ENCODE data around the gene ERICH6B.
"Not testable (repeated sequence)": the region's sequence is repeated elsewhere in the genome, so short reads cannot be mapped to it uniquely, and the experiment has no call there.

The ERICH6B gene

DNA sequence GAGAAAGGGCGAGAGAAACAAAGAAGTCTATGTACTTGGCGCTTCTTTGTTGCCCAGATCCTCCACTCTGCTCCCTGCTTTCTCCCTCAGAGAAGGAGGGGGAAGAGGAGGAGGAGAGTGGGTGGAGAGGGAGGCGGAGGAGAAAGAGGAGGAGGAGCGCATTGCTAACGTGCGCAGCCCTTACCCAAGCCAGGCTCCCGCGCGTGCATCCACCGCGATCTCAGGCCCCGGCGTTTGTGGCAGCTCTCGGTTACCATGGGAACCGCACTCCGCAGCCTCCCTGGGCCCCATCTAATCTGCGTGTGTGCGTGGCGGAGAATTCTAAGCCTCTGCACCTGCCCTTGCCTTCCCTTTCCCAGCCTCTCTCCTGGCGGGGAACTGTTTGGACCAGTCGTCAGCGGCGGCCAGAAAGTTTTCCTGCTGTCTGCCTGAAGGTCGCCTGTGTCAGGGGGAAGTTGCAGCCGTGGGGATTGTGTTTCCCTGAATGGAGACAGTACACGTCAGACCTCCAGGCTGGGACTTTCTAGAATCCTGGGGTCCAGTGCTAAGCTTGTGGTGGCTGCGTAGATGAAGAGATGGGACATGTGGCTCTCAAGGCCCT, at the start of gene ERICH6B:
Gene ERICH6B (minus strand): TSS at position 239 of the 601 bp plus-strand sequence. CDS start 18,734 bp downstream, outside the sequence.
- DNase-seq = no peak

DNA sequence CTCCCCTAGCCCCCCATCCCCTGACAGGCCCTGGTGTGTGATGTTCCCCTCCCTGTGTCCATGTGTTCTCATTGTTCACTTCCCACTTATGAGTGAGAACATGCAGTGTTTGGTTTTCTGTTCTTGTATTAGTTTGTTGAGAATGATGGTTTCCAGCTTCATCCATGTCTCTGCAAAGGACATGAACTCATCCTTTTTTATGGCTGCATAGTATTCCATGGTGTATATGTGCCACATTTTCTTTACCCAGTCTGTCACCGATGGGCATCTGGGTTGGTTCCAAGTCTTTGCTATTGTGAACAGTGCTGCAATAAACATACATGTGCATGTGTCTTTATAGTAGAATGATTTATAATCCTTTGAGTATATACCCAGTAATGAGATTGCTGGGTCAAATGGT, 47.4 kb upstream of the ERICH6B start:
- DNase-seq = not testable (repeated sequence)

DNA sequence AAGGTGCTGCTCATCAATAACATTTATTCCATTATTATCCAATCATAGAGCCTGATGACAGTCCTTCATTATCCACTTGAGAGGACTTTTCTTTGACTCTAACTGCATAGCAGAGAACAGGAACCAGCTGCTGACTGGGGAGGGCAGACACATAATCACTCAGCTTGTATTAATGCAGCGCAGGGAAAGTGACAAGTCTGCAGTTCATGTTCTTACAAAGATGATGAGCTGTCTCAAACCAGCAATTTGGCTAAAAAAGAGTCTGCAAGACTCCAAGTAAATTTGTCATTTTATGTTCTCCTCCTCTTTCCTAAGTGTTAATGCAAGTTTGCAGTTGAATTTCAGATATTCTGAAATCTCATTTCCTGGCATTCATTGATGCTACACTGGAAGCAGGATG, 46.6 kb upstream of the ERICH6B start:
- DNase-seq = no peak

GRCh38 chr13:45660458-45660857, 44.9 kb upstream of the ERICH6B start:
- DNase-seq = not testable (repeated sequence)

GRCh38 chr13:45659536-45659935, 44.0 kb upstream of the ERICH6B start:
- no peak for DNase-seq

GRCh38 chr13:45658586-45659235, 43.2 kb upstream of the ERICH6B start:
- no peak for DNase-seq

- no peak for DNase-seq
Measured at GRCh38 chr13:45654633-45655349, 39.3 kb upstream of the ERICH6B start.

DNA sequence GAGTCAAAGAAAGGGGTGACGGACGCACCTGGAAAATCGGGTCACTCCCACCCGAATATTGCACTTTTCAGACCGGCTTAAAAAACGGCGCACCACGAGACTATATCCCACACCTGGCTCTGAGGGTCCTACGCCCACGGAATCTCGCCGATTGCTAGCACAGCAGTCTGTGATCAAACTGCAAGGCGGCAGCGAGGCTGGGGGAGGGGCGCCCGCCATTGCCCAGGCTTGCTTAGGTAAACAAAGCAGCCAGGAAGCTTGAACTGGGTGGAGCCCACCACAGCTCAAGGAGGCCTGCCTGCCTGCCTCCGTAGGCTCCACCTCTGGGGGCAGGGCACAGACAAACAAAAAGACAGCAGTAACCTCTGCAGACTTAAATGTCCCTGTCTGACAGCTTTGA, 29.7 kb upstream of the ERICH6B start:
- not testable (repeated sequence) for DNase-seq

DNA sequence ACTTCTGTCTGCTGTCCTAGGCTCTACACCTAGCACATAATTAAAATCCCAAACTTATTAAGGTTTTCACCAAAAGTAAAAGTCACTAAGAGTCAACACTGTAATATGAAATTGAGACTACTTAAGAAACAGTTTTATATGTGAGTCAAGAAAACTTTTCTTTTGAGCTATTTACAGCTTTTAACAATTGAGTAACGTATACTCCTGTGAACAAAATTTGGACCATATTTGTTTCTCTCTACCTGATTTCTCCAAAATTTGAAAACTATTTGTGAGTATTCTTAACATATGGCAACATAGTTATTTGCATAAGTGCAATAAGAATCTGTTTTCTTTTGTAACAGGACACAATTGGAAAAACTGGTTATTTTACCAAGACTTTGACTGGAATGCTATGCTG, 26.6 kb upstream of the ERICH6B start:
- not testable (repeated sequence) for DNase-seq

- DNase-seq = not testable (repeated sequence)
Measured at GRCh38 chr13:45635291-45635690, 19.8 kb upstream of the ERICH6B start.

GRCh38 chr13:45630791-45631190, 15.3 kb upstream of the ERICH6B start:
- DNase-seq = no peak

- DNase-seq = no peak
Measured at GRCh38 chr13:45629940-45630339, 14.4 kb upstream of the ERICH6B start.

GRCh38 chr13:45628094-45628493, 12.6 kb upstream of the ERICH6B start:
- no peak for DNase-seq

DNA sequence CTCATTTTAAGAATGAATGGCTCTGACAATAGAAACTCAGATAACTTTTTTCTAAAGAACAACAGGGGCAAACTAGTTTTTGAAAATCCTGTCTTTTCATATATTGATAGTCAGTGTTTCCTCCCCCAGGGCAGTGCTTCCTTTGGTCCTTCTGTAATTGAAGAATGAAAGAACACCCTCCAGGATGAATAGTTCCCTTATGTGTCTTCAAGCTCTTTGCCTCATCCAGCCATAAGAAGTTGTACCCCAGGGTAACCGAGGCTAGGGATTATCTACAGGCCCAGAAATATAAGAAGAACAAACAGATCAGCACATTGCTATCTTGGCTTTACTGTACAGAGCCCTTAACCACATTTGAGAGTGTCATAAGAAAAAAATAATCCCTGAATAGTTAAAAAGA, 12.1 kb upstream of the ERICH6B start:
- no peak for DNase-seq

- no peak for DNase-seq
Measured at GRCh38 chr13:45626731-45627374, 11.3 kb upstream of the ERICH6B start.

DNA sequence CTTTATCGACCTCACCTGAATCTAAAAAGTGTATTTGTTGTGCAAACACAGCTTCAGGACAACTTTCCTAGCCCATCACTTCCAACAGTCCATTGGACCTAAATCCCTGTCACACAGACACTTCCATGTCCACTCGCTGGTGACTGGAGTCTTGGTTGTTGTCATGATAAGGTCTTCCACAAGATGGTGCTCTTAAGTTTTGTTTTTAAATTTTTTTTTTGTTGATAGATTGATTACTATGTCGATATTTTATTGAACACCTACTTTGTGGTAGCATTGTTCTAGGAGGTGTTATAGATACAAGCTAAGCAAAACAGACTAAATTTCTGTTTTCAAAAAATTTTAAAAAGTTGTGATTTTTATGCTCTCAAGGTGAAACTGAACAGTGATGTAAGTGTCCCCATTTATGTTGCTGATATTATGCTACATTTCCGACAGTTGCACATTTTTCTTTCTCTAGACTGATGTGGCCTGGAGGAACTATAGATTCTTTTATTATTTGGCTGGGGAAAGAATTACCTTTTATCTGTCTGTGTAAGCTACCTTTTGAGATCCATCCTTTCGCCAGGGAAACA, 8.1 kb upstream of the ERICH6B start:
- DNase-seq = no peak

GRCh38 chr13:45621950-45622349, 6.4 kb upstream of the ERICH6B start:
- no peak for DNase-seq

DNA sequence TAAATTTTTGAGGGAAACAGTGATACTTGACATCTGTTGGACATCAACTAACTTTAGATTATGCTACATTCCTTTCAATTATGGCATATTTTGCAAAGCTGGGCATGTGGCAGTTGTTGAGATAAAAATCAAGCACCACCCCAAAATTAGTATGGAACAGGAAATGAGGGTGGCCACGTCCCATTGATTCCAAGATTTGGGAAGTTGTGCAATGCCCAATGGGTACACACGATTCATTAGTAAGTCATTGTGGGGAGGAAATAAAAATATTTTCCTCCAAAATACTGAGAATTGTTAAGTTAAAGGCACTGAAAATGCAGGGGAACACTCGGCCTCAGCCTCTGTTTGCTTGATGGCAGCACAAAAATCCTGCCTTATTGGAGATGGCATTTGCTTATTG, 7.6 kb downstream of the ERICH6B start:
- no peak for DNase-seq

DNA sequence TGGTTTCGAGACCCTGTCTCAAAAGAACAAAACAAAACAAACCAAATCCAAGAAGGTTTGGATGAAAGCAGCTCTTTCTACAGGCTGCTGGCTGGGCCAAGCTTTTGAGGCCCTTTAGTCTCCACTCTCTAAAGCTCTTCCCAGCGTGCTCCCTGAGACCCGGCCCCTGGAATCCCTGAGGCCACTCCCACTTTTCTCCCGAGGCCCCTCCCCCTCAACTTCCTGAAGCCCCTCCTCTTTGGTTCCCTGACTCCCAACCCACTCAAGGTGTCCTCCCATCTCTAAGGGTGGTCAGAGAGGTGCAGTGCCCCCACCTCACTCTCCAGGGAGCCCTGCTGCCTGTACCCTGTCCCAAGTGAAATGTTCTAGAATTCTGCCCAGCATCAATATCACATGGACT, 10.6 kb downstream of the ERICH6B start:
- DNase-seq = no peak

GRCh38 chr13:45603338-45603737, 12.2 kb downstream of the ERICH6B start:
- no peak for DNase-seq

DNA sequence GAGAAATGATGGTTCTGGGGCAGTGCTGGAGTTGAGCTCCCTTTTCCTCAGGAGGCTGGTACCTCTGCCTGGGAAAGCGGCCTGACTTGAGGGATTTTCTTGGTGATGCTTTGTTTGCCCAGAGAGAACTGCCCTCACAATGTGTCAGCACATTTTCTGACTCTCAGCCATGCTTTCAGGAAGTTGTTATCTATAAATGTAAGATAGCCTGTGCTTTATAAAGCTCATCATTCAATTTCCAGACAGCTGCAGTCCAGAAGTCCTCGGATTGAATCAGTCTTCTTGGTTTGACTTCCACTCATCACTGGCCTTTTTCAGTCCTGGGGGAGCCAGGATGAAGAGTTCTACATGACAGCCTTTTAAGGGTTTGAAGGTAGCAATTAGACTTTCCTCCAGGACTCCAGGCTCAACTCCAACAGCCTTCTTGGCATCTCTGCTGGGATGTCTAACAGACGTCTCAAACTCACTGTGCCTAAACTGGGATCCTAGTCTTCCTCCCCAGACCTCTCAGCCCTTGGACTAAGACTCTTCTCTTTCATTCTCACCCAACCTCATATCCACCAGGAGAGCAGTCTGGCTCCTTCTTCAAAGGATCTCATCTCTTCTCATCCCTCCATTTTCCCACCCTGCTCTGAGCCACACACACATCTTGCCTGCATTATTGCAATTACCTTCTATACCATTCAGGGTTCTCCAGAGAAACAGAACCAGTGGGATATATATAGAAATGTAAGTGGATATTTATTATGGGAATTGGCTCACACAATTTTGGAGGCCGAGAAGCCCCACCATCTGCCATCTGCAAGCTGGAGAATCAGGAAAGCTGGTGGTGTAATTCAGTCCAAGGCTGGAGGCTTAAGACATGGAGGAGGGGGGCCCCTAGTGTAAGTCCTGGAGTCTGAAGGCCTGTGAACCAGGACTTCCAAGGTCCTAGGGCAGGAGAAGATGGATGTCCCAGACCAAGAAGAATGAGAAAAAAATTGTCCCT, 13.1 kb downstream of the ERICH6B start:
- DNase-seq = no peak

DNA sequence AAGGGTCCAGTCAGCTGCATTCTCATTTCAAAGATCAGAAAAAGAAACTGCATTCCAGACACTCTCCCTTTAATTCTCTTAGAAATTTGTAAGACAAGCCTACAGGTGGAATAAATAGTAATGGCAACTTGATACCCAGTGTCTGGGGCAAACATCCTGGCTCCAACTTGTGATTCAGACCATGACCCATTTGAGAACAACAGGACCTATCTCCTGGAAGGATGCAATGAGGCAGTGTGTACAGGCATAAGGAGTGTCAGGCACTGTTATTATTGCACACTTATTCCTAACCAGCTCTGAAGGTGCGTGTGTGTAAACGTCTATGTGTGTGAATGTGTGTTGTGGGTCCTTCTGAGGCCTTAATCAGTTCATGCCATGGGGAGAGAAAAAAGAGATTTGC, 13.9 kb downstream of the ERICH6B start:
- no peak for DNase-seq
